ENCODE measurements around the gene LTN1. TPM values are rescaled to one million over a fixed set of nuclear protein-coding genes. Genes with fewer than 3 reads are reported as not detected.

The LTN1 gene
- total RNA-seq, 1 experiment from 2014 or later, result 8.7 TPM

GRCh38 chr21:28953247-28953646 is 39.4 kb downstream of the LTN1 start:
- peaks cover 0 to 9% of the 10 kb centered on the region in 2 experiments; a peak in 2 of 4 replicates for H3K4me1 ChIP-seq (ENCODE audit: control insufficient read depth in 1 of 2, insufficient read depth in 2 of 2, low read length in 2 of 2)
- no peak for DNase-seq (ENCODE audit: low read depth, low spot score)
- CTCF ChIA-PET, result no interaction called here

More at GRCh38 chr21:28953247-28953646, 39.4 kb downstream of the LTN1 start:
- BruUV-seq (replicated peaks), result no TSS peak
- no peak for ATAC-seq
- no peak for TF ChIP-seq ATF3 (IDR thresholded peaks at IDR 0.05)
- no peak for TF ChIP-seq REST (IDR thresholded peaks at IDR 0.05; ENCODE audit: low read depth)
- no peak for TF ChIP-seq RAD21 (IDR thresholded peaks at IDR 0.05; ENCODE audit: low read depth)
- TF ChIP-seq MAX (IDR thresholded peaks at IDR 0.05), result no peak
- Histone ChIP-seq H3K4me2 (ENCODE audit: low read length) (no peak overlapping the region), H3K79me2 (ENCODE audit: insufficient read depth, low read length) (no peaks in the 10 kb centered on the region), H3K9me3 (ENCODE audit: control insufficient read depth in 1 of 2, insufficient read depth in 1 of 2, low read depth in 1 of 2, low read length in 2 of 2) (no peaks in the 10 kb centered on the region), H2AFZ (ENCODE audit: low read depth, low read length, poor library complexity, severe bottlenecking) (no peak overlapping the region), H3K27me3 (ENCODE audit: insufficient read depth, low read length) (no peaks in the 10 kb centered on the region), H4K20me1 (ENCODE audit: insufficient read depth) (no peaks in the 10 kb centered on the region; the same call in 1 of the 2 replicates), H3K36me3 (ENCODE audit: control insufficient read depth in 1 of 2, insufficient read depth in 2 of 2, low read length in 2 of 2) (peaks cover 28 to 32% of the 10 kb centered on the region in 2 experiments), H3K27ac (ENCODE audit: low read depth, low read length) (no peak overlapping the region), H3K9me2 (ENCODE audit: insufficient read depth) (no peaks in the 10 kb centered on the region), H3K9ac (ENCODE audit: low read length) (no peak overlapping the region), H3K4me3 (replicated peaks in 1 of 2; ENCODE audit: low read depth in 1 of 2, low read length in 2 of 2) (no peak overlapping the region)
- intact Hi-C loops (cut with micrococcal nuclease), result no loop called here
- POLR2A ChIA-PET, result no interaction called here
- RAD21 ChIA-PET (ENCODE audit: low non-redundant PET in 1 of 2, low total read pairs in 2 of 2, uncharacterized antibody in 2 of 2, unreplicated experiment in 2 of 2), result no interaction called here

Measured in HCT116 (cell line).